Measurements from ENCODE around the gene TENM4. TPM values are rescaled to one million over a fixed set of nuclear protein-coding genes. Genes with fewer than 3 reads are reported as not detected.
A peak's percentile ranks its signal among the peaks of the same experiment; 100 is the strongest.

TENM4 gene
- total and polyA plus RNA-seq, 2 of the 13 experiments (the other 11 are each of a cell fraction or from before 2014, with no cell fraction given): not detected

- no peak for TF ChIP-seq BCLAF1 (IDR thresholded peaks at IDR 0.05)
- no peak for TF ChIP-seq ZBTB39 (CRISPR knock-in tag; IDR thresholded peaks at IDR 0.05)
- no peak for TF ChIP-seq ZNF572 (CRISPR knock-in tag; IDR thresholded peaks at IDR 0.05)
- TF ChIP-seq RXRB (CRISPR knock-in tag; IDR thresholded peaks at IDR 0.05; ENCODE audit: borderline replicate concordance): no peak
- TF ChIP-seq TEF (CRISPR knock-in tag; IDR thresholded peaks at IDR 0.05): no peak
- TF ChIP-seq ARNTL (CRISPR knock-in tag; IDR thresholded peaks at IDR 0.05): no peak
- TF ChIP-seq CREB1 (IDR thresholded peaks at IDR 0.05): no peak
- TF ChIP-seq CREB1 (CRISPR knock-in tag; IDR thresholded peaks at IDR 0.05): no peak
Observed at GRCh38 chr11:78783301-78783700, 657.5 kb downstream of the TENM4 start (continued).

GRCh38 chr11:78782725-78783124 lies 658.1 kb downstream of the TENM4 start:
- ATAC-seq (no peak), FAIRE-seq (no peak), DNase-seq (ENCODE audit: low spot score) (no peak)
- no peaks in the 10 kb centered on the region for H3K9me3 ChIP-seq (ENCODE audit: low read length)
- ChIA-PET CTCF (ENCODE audit: low intra/inter-chr PET ratio, low total read pairs) (no interaction called here), POLR2A (no interaction called here)
- H3K9ac ChIP-seq (ENCODE audit: insufficient read depth, low read depth, low read length): no peak overlapping the region
- no peak overlapping the region for H3K27ac ChIP-seq (ENCODE audit: extremely low read length, insufficient read depth, low read length)
- no peak overlapping the region for H3K4me2 ChIP-seq (ENCODE audit: low read depth, low read length)
- no peaks in the 10 kb centered on the region for H3K4me1 ChIP-seq (ENCODE audit: insufficient read depth, low read length)
- TF ChIP-seq REST (IDR thresholded peaks at IDR 0.05; ENCODE audit: borderline replicate concordance in 1 of 2, low read depth in 1 of 2, low read length in 2 of 2) (peak in 1 of 2 experiments; percentile 53; a peak in 1 of 4 replicates), HIVEP1 (CRISPR knock-in tag; IDR thresholded peaks at IDR 0.05) (no peak)
- H3K4me3 ChIP-seq (replicated peaks in 1 of 3; ENCODE audit: insufficient read depth in 1 of 3, low read depth in 2 of 3, low read length in 3 of 3): no peak overlapping the region
- BruUV-seq (replicated peaks): no TSS peak
- no peaks in the 10 kb centered on the region for H4K20me1 ChIP-seq (ENCODE audit: insufficient read depth, low read length)
- WGBS (ENCODE audit: low lambda C conversion rate): 38% methylated on average over 2 of the region's 2 CpGs
- no peaks in the 10 kb centered on the region for H3K36me3 ChIP-seq (replicated peaks in 1 of 2; ENCODE audit: control insufficient read depth in 1 of 2, insufficient read depth in 2 of 2, low read length in 2 of 2)
- in situ Hi-C loops (cut with HindIII; ENCODE audit: extremely low pct_ligation_motif_present, low pct_unique_long_range_greater_than_20kb) (no loop called here), intact Hi-C loops (cut with micrococcal nuclease; ENCODE audit: unreplicated experiment) (no loop called here)
- no peaks in the 10 kb centered on the region for H3K79me2 ChIP-seq (ENCODE audit: insufficient read depth, low read length)
- peaks cover 0 to 7% of the 10 kb centered on the region in 2 experiments; a peak in 3 of 5 replicates for H3K27me3 ChIP-seq (ENCODE audit: control insufficient read depth in 1 of 2, insufficient read depth in 2 of 2, low read length in 2 of 2)
- no peak overlapping the region for H2AFZ ChIP-seq (ENCODE audit: low read length)

All from HepG2 (cell line).